Inferior parietal cortex (tissue), 1 donor: ENCODE results near the gene TNN.

Experiments used
- DNase-seq: peaks from one replicate; pipeline ENCODE4 v3.0.0-alpha.2; 2016; ENCODE audit errors: extremely low spot score

TNN gene

GRCh38 chr1:175173531-175173930 is 105.9 kb downstream of the TNN start:
- no peak for DNase-seq

- DNase-seq = no peak
Observed at GRCh38 chr1:175174309-175175102, 106.9 kb downstream of the TNN start.

GRCh38 chr1:175176246-175176645 is 108.6 kb downstream of the TNN start:
- no peak for DNase-seq

GRCh38 chr1:175178056-175178455 is 110.4 kb downstream of the TNN start:
- DNase-seq = no peak

- no peak for DNase-seq
Observed at GRCh38 chr1:175178456-175178855, 110.8 kb downstream of the TNN start.

- no peak for DNase-seq
Observed at GRCh38 chr1:175179837-175180590, 112.4 kb downstream of the TNN start.

- no peak for DNase-seq
Observed at GRCh38 chr1:175182201-175182746, 114.6 kb downstream of the TNN start.

GRCh38 chr1:175183586-175183985 is 116.0 kb downstream of the TNN start:
- DNase-seq = no peak

GRCh38 chr1:175185903-175186302 is 118.3 kb downstream of the TNN start:
- no peak for DNase-seq

GRCh38 chr1:175186433-175187160 is 119.0 kb downstream of the TNN start:
- no peak for DNase-seq

GRCh38 chr1:175188936-175189335 is 121.3 kb downstream of the TNN start:
- DNase-seq = no peak

GRCh38 chr1:175191659-175192058 is 124.0 kb downstream of the TNN start:
- DNase-seq = no peak

- DNase-seq = no peak
Observed at GRCh38 chr1:175192111-175192629, 124.5 kb downstream of the TNN start.

GRCh38 chr1:175192630-175193526 is 125.2 kb downstream of the TNN start, which contains the start of gene KIAA0040:
Gene KIAA0040, minus strand, starts transcription at chr1:175192776. Its CDS starts 31,763 bp downstream, at chr1:175161013.
- DNase-seq = no peak

GRCh38 chr1:175193527-175193910 is 125.9 kb downstream of the TNN start:
- DNase-seq = no peak

- no peak for DNase-seq
Observed at GRCh38 chr1:175195281-175195680, 127.6 kb downstream of the TNN start.

- DNase-seq = no peak
Observed at GRCh38 chr1:175195798-175196197, 128.2 kb downstream of the TNN start.

- no peak for DNase-seq
Observed at GRCh38 chr1:175197531-175197930, 129.9 kb downstream of the TNN start.
